Measurements from ENCODE around the gene TECPR1. TPM values are rescaled to one million over a fixed set of nuclear protein-coding genes. Genes with fewer than 3 reads are reported as not detected.

The TECPR1 gene
- total RNA-seq, 1 experiment from 2014 or later: 10.8 TPM

GRCh38 chr7:98283127-98283886, 31.3 kb upstream of the TECPR1 start:
- DNase-seq (ENCODE audit: low spot score): no peak

DNA sequence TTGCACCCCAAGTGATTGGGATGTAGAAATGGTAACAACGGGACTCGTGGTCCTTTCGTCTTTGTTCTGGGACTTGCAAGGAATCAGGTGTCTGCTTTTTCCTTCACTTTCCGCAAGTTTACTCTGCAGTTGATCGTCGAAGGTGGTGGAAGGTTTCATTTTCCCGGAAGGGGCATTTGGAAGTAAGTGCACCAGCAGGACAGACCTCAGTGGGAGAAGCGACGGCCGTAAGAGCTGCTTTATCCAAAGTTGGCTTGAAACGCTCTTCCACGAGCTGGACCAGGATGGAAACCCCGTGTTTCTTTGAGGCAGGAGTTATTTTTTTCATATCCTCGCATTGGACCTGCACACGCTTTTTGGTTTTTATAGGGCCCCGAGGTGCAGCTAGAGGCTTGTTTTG, 30.7 kb upstream of the TECPR1 start:
- no peak for DNase-seq (ENCODE audit: low spot score)

DNA sequence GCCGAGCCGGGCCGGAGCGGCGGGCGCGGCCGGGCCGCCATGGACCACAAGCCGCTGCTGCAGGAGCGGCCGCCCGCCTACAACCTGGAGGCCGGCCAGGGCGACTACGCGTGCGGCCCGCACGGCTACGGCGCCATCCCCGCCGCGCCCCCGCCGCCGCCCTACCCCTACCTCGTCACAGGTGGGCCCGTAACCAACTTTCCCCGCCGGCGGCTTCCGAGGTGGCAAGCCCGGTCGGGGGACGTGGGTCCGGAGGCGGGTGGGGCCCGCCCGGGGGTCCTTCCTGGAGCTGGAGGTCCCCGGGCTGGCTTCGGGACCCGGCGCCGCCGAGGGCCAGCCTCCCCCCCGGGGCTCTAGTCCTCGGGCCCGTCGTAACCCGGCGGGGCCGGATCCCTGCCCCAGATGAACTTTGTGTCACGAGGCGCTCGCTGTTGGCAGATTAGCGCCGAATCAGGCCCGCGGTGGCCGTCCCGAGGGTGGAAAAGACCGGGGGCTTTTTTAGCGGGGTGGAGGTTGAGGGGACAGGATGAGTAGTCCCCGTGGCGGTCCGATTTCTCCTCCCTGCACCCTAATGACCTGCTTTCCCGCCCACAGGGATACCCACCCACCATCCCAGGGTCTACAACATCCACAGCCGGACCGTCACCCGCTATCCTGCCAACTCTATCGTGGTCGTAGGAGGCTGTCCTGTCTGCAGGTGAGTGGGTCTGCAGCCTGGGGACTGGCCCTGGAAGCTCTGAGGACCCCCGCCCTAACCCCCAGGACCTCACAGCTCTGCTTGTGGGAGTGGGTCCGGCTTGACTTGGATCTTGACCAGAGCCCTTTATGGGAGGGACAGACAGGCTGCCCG, 29.9 kb upstream of the TECPR1 start:
- no peak for DNase-seq (ENCODE audit: low spot score)

DNA sequence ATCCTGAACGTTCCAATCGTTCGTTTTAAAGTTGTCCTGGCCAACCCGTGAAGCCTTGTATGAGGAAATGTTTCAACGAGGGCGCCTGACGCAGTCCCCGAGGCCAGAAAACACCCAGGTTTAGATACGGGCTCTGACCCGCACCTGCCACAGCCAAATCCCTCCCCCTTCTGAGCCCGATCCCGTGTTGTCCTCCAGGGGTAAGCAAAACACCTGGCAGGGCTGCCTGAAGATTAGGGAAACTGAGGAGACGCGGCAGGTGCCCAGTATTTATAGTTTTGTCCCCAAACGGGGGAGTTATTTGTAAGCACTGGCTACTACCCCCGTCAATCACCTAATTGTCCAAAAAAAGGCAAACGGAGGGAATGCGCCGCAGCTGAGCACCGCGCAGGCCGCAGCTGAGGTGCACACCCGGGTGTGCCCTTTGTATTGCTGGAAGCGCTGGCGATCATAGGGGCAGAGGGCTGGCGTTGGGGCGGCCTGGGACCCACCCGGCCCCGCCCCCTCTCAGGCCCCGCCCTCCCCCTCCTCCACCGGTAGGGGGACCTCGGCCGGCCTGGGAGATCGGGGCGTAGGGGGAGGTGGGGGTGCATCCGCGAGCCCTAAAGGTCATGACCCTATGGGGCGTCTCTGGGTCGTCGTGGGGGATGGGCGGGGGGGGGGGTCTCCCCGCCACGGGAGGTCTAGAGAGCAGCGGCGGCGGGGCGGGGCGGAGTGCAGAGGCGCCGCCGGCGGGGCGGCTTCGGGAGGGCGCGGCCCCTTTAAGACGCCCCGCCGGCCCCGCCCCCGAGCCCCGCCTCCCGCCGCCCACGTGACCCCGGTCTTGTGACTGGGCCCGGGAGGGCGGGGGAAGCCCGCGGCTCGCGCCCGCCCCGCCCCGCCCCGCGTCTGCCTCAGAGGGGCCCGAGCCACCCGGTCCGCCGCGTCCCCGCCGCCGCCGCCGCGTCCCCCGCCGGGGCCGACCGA, 29.0 kb upstream of the TECPR1 start, which contains the start of gene BRI3:
BRI3 (plus strand) TSS at position 896 of the 966 bp plus-strand sequence. CDS start 110 bp downstream, outside the sequence.
- DNase-seq (ENCODE audit: low spot score): peak; percentile 69

- no peak for DNase-seq (ENCODE audit: low spot score)
These were observed 28.3 kb upstream of the TECPR1 start for GRCh38 chr7:98280296-98280695.

DNA sequence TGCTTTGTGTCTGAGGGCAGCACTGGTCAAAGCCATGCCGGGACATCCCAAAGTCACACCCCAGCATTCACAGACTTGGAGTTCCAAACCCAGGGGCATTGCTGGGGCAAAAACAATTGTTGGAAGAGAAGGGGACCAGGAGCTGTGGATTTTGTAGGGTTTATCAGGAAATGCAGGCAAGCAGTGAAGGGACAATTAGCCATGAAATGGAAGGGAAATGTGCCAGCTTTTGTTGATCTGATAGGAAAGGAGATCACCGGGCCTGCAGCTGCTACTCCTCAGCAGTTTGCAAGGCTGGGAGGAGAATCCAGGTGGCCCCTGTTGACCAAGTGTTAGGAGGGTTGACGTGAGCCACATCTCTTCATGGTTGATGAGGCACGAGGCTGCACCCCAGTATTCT, 26.9 kb upstream of the TECPR1 start:
- DNase-seq (ENCODE audit: low spot score): no peak

GRCh38 chr7:98278408-98278807, 26.4 kb upstream of the TECPR1 start:
- no peak for DNase-seq (ENCODE audit: low spot score)

DNA sequence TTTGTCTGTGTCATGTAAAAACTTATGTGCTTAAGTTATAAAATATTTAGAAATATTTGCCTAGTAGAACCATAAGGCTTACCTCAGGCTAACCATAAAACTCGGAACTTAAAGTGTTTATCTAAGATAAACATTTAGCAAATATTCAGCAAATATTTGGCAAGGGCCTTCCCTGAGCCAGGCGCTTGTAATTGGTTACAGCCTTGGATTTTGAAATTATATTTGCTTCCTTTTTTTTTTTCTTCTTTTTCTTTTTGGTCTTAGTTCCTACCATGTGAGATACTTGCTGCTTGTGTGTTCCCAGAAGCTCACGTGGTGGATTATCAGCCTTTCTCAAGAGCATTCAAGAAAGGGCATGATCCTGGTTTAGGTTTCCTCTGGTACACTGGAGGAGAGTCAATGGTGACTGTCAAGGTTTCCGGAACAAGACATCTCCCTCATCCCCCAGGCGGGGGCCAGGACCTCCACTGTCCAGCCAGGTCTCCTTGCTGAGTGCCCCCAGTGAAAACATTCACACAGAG, 24.3 kb upstream of the TECPR1 start:
- no peak for DNase-seq (ENCODE audit: low spot score)

- DNase-seq (ENCODE audit: low spot score): no peak
These were observed 15.3 kb upstream of the TECPR1 start for GRCh38 chr7:98267303-98267702.

DNA sequence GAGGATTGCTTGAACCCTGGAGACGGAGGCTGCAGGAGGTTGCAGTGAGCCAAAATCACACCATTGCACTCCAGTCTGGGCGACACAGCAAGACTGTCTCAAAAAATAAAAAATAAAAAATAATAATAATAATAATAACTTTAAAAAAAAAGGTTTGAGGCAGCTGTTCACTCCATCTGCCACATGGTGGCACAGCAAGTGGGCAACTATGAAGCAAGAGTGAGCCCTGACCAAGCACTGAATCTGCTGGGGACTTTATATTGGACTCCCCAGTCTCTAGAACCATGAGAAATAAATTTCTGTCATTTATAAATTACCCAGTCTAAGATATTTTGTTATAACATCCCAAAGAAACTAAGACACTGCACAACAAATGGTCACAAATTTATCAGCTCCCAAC, 14.8 kb upstream of the TECPR1 start:
- DNase-seq (ENCODE audit: low spot score): no peak

DNA sequence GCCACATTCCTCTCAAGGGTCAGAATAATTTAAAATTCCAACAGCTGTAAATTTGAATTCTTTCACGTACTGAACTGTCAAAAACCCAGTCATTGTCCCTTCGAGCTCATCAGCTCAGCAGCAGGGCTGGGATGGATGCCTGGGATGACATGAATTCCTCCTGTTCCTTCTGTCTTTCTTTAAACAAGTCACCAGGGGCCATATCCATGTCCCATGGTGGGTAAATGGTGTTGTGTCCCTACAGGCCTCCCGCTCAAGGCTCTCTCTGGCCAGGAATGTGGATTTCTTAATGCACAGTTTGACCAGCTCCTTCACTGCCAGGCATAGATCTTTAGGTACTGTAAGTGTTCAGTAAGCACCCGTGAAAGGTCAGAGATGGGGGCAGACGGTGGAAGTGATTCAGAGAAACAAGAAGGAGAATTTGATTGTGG, 13.8 kb upstream of the TECPR1 start:
- DNase-seq (ENCODE audit: low spot score): no peak

- DNase-seq (ENCODE audit: low spot score): no peak
These were observed 5.7 kb upstream of the TECPR1 start for GRCh38 chr7:98257701-98258100.

DNA sequence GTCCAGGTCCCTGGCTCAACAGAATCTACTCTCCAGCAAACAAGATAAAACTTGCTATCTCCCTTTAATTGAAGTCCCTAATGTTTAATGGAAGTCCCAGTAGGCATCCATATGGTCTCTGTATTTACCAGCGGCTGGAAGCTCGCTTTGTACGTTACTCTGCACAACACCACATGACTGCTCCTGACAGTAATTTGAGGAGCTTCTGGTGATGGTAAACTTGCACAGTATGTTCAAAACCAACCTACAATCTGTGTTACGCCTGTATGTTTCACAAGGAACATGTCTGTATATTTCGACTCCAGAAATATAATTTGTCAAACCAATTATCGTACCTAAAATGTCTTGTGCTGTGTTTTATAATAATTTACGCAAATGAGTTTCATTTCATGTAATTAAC, 4.4 kb upstream of the TECPR1 start:
- DNase-seq (ENCODE audit: low spot score): no peak

DNA sequence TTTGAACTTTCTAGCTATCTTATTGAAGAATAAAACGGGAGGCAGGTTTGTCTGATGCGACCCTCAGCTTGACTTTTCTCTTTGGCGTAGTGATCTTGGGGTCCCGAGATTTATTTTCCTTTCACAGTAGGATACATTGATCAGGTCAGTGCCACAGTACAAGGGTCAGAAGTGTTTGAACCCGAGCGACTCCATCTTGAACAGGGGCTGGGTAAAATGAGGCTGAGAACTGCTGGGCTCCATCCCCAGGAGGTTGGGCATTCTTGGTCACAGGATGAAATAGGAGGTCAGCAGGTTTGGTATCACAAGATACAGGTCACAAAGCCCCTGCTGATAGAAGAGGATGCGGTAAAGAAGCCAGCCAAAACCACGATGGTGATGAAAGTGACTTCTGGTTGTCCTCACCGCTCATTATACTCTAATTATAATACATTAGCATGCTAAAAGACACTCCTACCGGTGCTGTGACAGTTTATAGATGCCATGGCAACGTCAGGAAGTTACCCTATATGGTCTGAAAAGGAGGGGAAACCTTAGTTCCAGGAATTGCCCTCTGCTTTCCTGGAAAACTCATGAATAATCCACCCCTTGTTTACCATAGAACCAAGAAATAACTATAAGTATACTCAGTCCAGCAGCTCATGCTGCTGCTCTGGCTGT, 3.0 kb upstream of the TECPR1 start:
- DNase-seq (ENCODE audit: low spot score): no peak

DNA sequence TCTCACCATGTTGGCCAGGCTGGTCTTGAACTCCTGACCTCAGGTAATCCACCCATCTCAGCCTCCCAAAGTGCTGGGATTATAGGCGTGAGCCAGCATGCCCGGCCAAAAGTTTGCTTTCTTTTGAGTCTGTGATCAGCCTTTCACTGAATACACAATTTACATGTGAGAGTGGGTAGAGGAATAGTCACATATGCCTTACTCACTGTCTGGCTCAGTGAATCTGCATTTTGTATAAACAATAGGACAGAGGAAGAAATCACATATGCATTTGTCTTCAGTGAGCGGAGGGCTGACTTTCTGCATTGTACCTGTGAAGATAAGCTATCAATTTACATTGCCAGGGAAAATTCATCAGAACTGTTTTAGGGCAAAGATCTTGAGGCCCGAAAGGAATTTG, 2.5 kb upstream of the TECPR1 start:
- DNase-seq (ENCODE audit: low spot score): no peak

GRCh38 chr7:98252425-98253054, 508 bp upstream of the TECPR1 start:
- no peak for DNase-seq (ENCODE audit: low spot score)

GRCh38 chr7:98251231-98251600, 816 bp downstream of the TECPR1 start:
- no peak for DNase-seq (ENCODE audit: low spot score)

GRCh38 chr7:98250789-98251188, 1.2 kb downstream of the TECPR1 start:
- no peak for DNase-seq (ENCODE audit: low spot score)

- DNase-seq (ENCODE audit: low spot score): no peak
These were observed 2.9 kb downstream of the TECPR1 start for GRCh38 chr7:98249106-98249505.

DNA sequence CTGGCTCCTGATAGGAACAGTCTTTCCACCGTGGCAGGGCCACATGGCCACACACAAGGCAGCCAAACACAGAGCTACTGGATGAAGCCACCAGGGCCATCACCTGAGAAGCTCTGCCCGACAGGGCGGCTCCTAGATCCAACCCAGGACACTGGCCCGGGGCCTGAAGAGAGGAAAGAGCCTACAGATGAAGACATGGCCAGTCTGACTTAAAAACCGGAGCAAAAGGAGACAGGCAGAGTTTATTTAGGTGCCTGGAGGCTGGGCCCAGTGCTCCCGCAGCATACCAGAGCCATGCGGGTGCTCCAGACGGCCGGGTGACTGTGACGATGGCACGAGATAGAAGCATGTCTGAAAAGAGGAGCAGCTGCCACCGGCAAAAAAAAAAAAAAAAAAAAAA, 3.9 kb downstream of the TECPR1 start:
- no peak for DNase-seq (ENCODE audit: low spot score)

DNA sequence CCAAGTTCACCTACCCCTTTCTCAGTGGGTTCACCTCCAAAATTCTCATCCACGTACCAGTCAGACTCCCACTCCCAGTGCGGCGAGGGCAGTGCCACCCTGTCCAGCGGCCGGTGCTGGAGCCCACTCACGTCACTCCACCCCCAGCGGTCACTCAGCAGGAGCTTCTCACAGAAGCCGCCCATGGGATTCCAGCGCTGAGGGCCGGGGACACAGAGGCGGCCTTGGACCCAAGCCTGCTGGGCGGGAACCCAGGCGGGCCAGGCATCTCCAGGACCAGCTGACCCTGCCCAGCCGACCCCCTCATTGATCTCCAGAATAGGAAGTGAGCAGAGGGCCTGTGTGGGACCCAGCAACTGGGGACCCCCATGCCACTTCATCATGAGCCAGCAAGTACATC, 7.2 kb downstream of the TECPR1 start:
- DNase-seq (ENCODE audit: low spot score): no peak

All from H4 (cell line).